K562 (cell line): ENCODE data around the gene ZNF668. TPM values are rescaled to one million over a fixed set of nuclear protein-coding genes. Genes with fewer than 3 reads are reported as not detected.

ENCODE experiments used
- AFF4 ChIP-seq: sonication (generic); formaldehyde crosslinking; IDR thresholded peaks from 2 replicates; pipeline ENCODE4 v1.8.0; 2023; ENCODE audit warnings: mild to moderate bottlenecking, missing genetic modification reagents
- ATF6 ChIP-seq: sonication (generic); formaldehyde crosslinking; IDR thresholded peaks from 2 replicates; pipeline ENCODE4 v1.4.0; 2020; ENCODE audit warnings: mild to moderate bottlenecking, missing genetic modification reagents
- RBFOX2 ChIP-seq: fragments of 200-400 bp; formaldehyde crosslinking; IDR thresholded peaks from 2 replicates; pipeline ENCODE4 v1.6.1; 2017; ENCODE audit warnings: low read depth, mild to moderate bottlenecking, low read length, moderate library complexity
- UBTF ChIP-seq, 2 experiments: IDR thresholded peaks; 2 replicates each; pipeline ENCODE4 v1.6.1; 2012; ENCODE audit warnings: improper control_type of control experiment in 2 of 2, low read depth in 2 of 2, low read length in 2 of 2, borderline replicate concordance in 1 of 2
- polyA plus RNA-seq, 8 experiments: library from polyadenylated mRNA; depleted of rRNA in 4 of 8; stranded (reverse) in 5 of 8; unstranded in 3 of 8; fragments of >200 nt; fragmentation: Nextera tagmentation in 2 of 8; fragmentation: Illumina TruSeq in 1 of 8; extraction: Ambion mirVana in 2 of 8; extraction: Trizol in 1 of 8; gene quantifications; 2 replicates each; pipeline versions ENCODE4 v1.2.1 to v1.2.3, GENCODE V29; 2011 to 2014; ENCODE audit warnings: inconsistent platforms in 1 of 8, missing spikeins in 1 of 8
- total RNA-seq, 7 experiments: library from RNA; depleted of rRNA in 6 of 7; stranded (reverse); fragments of >200 nt in 6 of 7; fragmentation: Illumina TruSeq in 2 of 7; extraction: Trizol in 2 of 7; gene quantifications; 2 replicates each; pipeline versions ENCODE4 v1.2.1 to v1.2.3, GENCODE V29; 2011 to 2021; ENCODE audit warnings: low replicate concordance in 1 of 7

The ZNF668 gene
- total and polyA plus RNA-seq, 9 of the 15 experiments (the other 6 are each of a cell fraction or from before 2014, with no cell fraction given), result 0.04 to 15.3 (median 3.8) TPM; not detected in 1

- TF ChIP-seq AFF4 (CRISPR knock-in tag) (no peak), RBFOX2 (no peak), UBTF (IDR thresholded peaks at IDR 0.05; ENCODE audit: borderline replicate concordance in 1 of 2, low read depth in 2 of 2, low read length in 2 of 2) (no peak), ATF6 (CRISPR knock-in tag) (no peak)
- TF ChIP-seq, all 486 proteins: peak for 0
These were observed 35.0 kb downstream of the ZNF668 start (continued) for GRCh38 chr16:31038993-31039392.
